ENCODE results near the gene GATA5.

- no peak for TF ChIP-seq POLR2AphosphoS5 (IDR thresholded peaks at IDR 0.05)
- no peak for TF ChIP-seq POLR2A (IDR thresholded peaks at IDR 0.05)
These were observed 14.1 kb upstream of the GATA5 start for GRCh38 chr20:62489932-62490263.

Data from spleen (tissue), 3 donors.